Measurements from ENCODE around the gene RADX.
"Not testable (repeated sequence)": the region's sequence is repeated elsewhere in the genome, so short reads cannot be mapped to it uniquely, and the experiment has no call there.

RADX gene

GRCh38 chrX:106611679-106612392, at the start of gene RADX:
Gene RADX, plus strand, starts transcription at chrX:106611978. Its CDS starts 103 bp downstream, at chrX:106612081.
- DNase-seq (ENCODE audit: insufficient read length, low spot score) (peak; percentile 9), FAIRE-seq (peak; percentile 95)

- peak; percentile 69 for FAIRE-seq
- no peak for DNase-seq (ENCODE audit: insufficient read length, low spot score)
Measured at GRCh38 chrX:106564986-106565385, 46.8 kb upstream of the RADX start.

DNA sequence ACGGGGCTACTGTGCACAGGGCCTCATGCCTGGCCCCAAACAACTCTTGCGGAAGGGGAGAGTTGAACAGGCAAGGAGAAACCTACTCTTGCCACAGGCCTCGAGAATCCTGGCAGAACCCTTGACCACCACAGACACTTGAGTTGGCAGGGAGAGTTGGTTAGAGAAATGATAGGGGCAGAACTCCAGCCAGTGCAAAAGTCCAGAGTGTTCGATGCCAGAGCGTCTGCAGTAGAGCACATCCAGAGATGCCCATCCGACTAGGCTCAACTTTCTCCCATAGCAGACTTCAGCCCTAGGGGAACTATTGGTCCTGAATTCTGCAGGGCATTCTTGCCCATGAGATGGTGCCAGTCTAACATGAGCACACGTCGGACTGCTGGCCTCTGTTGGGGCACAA, 45.4 kb upstream of the RADX start:
- FAIRE-seq (no peak), DNase-seq (ENCODE audit: insufficient read length, low spot score) (no peak)

DNA sequence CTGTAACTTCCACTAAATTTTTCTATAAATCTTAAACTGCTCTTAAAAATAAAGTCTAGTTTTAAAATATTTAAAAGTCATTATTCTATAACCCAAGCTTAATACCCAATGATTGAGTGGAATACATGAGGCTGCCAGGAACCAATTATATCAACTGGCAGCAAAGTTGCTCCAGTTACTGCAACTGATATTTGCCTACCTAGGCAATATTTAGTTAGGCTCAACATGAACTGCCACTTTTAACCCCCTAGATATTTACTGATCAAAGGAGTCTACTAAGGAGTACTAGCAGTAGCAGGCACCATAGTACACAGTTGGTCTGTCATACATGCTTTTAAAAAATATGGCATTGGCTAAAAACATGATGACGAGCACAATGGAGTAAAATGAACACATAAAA, 29.9 kb upstream of the RADX start:
- DNase-seq (ENCODE audit: insufficient read length, low spot score) (no peak), FAIRE-seq (no peak)

GRCh38 chrX:106585478-106585877, 26.3 kb upstream of the RADX start:
- no peak for FAIRE-seq

GRCh38 chrX:106588801-106589200, 23.0 kb upstream of the RADX start:
- no peak for FAIRE-seq
- DNase-seq (ENCODE audit: insufficient read length, low spot score) = no peak

More at GRCh38 chrX:106585478-106585877, 26.3 kb upstream of the RADX start:
- DNase-seq (ENCODE audit: insufficient read length, low spot score) = no peak

DNA sequence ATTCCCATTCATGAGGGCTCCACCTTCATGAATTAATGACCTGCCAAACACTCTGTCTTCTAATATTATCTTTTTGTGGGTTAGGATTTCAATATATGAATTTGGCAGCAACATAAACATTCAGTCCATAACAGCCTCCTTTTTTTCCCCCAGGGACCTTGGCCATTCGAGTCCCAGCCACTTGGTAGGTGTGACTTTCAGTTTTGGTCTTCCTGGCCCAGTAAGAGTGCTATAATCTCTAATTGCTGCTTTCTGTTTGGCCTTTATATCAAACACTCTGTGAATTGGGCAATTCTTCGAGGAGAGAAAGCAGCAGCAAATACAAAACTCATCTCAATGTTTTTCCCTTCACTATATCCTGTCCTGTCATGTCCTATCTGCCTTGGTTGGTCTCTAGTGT, 12.4 kb upstream of the RADX start:
- no peak for DNase-seq (ENCODE audit: insufficient read length, low spot score)
- no peak for FAIRE-seq

- DNase-seq (ENCODE audit: insufficient read length, low spot score) (no peak), FAIRE-seq (no peak)
Measured at GRCh38 chrX:106606571-106606970, 5.2 kb upstream of the RADX start.

GRCh38 chrX:106608016-106608415, 3.8 kb upstream of the RADX start:
- DNase-seq (ENCODE audit: insufficient read length, low spot score) (no peak), FAIRE-seq (no peak)

- FAIRE-seq (peak; percentile 91), DNase-seq (ENCODE audit: insufficient read length, low spot score) (no peak)
Measured at GRCh38 chrX:106611317-106611678, 480 bp upstream of the RADX start.

- FAIRE-seq = no peak
- no peak for DNase-seq (ENCODE audit: insufficient read length, low spot score)
Measured at GRCh38 chrX:106612393-106612763, 600 bp downstream of the RADX start.

GRCh38 chrX:106613277-106613676, 1.5 kb downstream of the RADX start:
- no peak for DNase-seq (ENCODE audit: insufficient read length, low spot score)
- FAIRE-seq = peak; percentile 53

DNA sequence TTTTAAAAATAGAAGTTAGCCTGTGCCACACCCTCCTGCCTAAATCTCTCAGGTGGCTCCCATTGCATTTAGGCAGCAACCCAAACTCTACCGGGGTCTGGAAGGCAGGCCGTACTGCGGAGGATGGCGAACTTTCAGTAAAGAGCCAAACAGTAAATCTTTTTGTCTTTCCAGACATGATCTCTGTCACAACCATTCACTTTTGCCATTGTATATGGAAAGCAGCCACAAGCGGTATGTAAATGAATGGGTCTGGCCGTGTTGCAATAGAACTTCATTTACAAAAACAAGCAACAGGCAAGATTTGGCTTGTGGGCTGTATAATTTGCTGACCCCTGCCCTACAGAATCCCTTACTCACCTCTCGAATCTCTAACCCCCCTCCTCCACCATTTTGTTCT, 3.3 kb downstream of the RADX start:
- FAIRE-seq (no peak), DNase-seq (ENCODE audit: insufficient read length, low spot score) (no peak)

GRCh38 chrX:106619797-106620196, 8.0 kb downstream of the RADX start:
- peak; percentile 26 for FAIRE-seq
- DNase-seq (ENCODE audit: insufficient read length, low spot score) = no peak

DNA sequence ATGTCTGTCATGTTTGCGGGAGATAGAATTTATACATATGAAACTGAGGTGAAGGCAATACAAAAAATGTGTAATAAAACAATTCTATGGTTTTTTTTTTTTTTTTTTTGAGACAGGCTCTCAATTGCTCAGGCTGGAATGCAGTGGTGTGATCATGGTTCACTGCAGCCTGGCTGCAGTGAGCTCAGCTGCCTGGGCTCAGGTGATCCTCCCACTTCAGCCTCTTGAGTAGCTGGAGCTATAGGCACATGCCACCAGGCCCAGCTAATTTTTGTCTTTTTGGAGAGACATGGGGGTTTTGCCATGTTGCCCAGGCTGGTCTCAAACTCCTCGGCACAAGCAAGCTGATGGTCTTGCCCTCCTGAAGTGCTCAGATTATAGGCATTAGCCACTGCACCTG, 10.1 kb downstream of the RADX start:
- FAIRE-seq (no peak), DNase-seq (ENCODE audit: insufficient read length, low spot score) (no peak)

GRCh38 chrX:106626789-106627188, 15.0 kb downstream of the RADX start:
- no peak for FAIRE-seq
- no peak for DNase-seq (ENCODE audit: insufficient read length, low spot score)

DNA sequence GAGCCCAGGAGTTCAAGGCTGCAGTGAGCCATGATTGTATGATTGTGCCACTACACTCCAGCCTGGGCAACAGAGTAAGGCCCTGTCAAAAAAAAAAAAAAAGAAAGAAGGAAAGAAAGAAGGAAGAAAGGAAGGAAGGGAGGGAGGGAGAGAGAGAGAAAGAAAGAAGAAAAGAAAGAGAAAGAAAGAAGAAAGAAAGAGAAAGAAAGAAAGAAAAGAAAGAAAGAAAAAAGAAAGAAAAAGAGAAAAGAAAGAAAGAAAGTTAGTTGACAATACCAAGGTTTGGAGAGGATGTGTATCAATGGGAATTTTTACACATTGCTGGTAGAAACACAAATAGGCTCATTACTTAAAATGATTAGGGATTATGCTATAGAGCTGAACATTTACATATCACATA, 19.8 kb downstream of the RADX start:
- no peak for DNase-seq (ENCODE audit: insufficient read length, low spot score)
- no peak for FAIRE-seq

- peak; percentile 95 for FAIRE-seq
- DNase-seq (ENCODE audit: insufficient read length, low spot score) = no peak
Measured at GRCh38 chrX:106649523-106650428, 38.0 kb downstream of the RADX start.

DNA sequence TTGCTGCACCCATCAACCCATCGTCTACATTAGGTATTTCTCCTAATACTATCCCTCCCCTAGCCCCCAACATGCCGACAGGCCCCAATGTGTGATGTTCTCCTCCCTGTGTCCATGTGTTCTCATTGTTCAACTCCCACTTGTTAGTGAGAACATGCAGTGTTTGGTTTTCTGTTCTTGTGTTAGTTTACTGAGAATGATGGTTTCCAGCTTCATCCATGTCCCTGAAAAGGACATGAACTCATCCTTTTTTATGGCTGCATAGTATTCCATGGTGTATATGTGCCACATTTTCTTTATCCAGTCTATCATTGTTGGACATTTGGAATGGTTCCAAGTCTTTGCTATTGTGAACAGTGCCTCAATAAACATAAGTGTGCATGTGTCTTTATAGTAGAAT, 41.8 kb downstream of the RADX start:
- not testable (repeated sequence) for DNase-seq (ENCODE audit: insufficient read length, low spot score)

GRCh38 chrX:106670631-106671030, 58.9 kb downstream of the RADX start:
- DNase-seq (ENCODE audit: insufficient read length, low spot score) (no peak), FAIRE-seq (no peak)

More for the DNA sequence above, 41.8 kb downstream of the RADX start:
- not testable (repeated sequence) for FAIRE-seq

- FAIRE-seq (no peak), DNase-seq (ENCODE audit: insufficient read length, low spot score) (no peak)
Measured at GRCh38 chrX:106672527-106672926, 60.7 kb downstream of the RADX start.

DNA sequence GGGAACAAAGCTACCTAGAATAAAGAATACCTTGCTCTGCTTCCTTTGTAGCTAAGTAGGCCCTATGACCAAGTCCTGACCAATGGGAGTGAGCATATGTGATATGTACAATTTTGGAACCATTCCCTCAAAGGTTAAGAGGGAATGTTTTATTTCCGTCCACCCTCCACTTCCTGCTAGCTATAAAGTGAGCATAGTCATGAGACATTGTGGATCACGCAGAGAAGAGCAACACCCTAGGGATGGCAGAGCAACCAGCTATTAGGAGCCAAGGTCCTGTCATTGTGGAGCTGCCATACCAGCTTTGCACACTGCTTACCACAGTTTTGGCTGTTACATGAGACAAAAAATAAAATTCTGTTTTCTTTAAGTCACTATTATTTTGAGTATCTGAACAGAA, 68.9 kb downstream of the RADX start:
- DNase-seq (ENCODE audit: insufficient read length, low spot score) (no peak), FAIRE-seq (no peak)

Data from GM19239 (cell line).